C1 segment of cervical spinal cord (tissue), 14 donors: ENCODE results near the gene TECPR1.

Source experiments
- DNase-seq, 14 donors: peaks; one replicate each; lab custom pipeline; 2025; lab: John Stamatoyannopoulos, UW

TECPR1 gene

DNA sequence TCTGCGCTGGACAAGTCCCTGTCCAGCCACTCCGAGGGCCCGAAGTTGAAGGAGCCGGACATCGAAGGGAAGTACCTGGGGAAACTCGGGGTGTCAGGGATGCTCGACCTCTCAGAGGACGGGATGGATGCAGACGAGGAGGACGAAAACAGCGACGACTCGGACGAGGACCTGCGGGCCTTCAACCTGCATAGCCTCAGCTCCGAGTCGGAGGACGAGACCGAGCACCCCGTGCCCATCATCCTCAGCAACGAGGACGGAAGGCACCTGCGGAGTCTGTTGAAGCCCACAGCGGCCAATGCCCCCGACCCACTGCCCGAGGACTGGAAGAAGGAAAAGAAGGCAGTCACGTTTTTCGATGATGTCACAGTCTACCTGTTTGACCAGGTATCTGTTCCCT lies 57.8 kb downstream of the TECPR1 start:
- DNase-seq, result no peak

DNA sequence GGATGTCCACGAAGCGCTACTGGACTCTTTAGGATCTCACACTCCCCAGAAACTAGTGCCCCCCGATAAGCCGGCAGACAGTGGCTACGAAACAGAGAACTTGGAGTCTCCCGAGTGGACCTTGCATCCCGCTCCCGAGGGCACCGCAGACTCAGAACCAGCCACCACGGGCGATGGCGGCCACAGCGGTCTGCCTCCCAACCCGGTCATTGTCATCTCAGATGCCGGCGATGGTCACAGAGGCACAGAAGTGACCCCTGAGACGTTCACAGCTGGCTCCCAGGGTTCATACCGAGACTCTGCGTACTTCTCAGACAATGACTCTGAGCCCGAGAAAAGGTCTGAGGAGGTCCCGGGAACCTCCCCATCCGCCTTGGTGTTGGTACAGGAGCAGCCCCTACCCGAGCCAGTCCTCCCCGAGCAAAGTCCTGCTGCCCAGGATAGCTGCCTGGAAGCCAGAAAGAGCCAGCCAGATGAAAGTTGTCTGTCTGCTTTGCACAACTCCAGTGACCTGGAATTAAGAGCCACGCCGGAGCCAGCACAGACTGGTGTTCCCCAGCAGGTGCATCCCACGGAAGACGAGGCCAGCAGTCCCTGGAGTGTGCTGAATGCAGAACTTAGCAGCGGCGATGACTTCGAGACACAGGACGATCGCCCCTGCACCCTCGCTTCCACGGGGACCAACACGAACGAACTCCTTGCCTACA lies 58.4 kb downstream of the TECPR1 start:
- DNase-seq, result no peak

DNA sequence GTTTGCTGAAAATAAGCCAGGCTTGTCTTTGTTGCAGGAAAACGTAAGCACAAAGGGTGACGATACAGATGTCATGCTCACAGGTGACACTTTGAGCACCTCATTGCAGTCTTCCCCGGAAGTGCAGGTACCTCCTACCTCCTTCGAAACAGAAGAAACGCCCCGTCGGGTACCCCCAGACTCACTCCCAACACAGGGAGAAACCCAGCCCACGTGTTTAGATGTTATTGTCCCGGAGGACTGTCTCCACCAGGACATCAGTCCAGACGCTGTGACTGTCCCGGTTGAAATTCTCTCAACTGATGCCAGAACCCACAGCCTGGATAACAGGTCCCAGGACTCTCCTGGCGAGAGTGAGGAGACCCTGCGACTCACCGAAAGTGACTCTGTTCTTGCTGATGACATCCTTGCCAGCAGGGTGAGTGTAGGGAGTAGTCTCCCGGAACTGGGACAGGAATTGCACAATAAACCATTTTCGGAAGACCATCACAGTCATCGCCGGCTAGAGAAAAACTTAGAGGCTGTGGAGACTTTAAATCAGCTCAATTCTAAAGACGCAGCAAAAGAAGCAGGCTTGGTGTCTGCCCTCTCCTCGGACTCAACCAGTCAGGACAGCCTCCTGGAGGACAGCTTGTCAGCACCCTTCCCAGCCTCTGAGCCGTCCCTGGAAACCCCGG lies 59.1 kb downstream of the TECPR1 start:
- DNase-seq, result no peak

DNA sequence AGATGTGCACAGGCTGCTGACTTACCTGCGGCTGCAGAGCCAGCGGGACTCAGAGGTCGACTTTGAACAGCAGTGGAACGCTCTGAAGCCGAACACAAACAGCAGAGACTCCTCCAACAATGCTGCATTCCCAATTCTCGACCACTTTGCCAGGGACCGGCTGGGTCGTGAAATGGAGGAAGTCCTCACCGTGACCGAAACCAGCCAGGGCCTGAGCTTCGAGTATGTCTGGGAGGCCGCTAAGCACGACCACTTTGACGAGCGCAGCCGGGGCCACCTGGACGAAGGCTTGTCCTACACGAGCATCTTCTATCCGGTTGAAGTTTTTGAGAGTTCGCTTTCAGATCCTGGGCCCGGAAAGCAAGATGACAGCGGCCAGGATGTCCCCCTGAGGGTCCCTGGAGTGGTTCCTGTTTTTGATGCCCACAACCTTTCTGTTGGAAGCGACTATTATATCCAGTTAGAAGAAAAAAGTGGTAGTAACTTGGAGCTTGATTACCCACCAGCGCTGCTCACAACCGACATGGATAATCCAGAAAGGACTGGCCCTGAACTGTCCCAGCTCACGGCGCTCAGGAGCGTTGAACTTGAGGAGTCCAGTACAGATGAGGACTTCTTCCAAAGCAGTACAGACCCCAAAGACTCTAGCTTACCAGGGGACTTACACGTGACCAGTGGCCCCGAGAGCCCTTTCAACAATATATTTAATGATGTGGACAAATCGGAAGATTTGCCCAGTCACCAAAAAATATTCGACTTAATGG lies 60.2 kb downstream of the TECPR1 start:
- DNase-seq, result no peak

DNA sequence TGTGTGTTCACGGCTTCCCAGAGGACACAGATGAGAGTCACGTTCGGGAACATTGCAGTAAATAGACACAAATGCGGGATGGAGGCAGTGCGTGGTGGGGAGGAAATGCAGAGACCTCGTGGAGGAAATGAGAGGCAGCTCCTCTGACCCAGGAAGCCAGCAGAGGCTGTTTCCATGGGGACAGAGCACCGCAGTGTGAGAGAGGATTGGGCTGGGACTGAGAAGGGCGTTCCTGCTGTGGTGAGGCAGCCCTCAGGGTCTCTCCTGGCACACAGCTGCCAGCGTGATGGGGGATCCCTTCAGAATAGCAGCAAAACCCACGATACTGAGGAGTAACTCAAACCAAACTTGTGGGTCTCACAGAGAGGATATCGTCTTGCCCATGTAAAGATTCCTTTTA lies 62.5 kb downstream of the TECPR1 start:
- no peak for DNase-seq

DNA sequence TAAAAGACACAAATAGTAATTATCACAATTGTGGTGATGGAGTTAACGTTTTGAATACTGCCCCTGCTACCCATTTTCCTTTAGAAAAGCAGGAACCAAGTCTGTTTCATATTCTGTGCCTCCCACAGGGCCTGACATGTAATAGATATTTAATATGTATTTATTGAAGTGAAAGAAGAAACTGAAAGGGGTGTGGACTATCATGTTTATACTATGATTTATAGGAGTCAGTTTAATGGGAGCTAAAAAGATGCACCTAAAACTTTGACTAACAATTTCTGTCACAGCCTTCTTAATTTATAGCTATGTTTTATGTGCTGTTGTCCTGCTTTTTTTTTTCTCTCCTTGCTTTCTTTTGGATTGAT lies 64.9 kb downstream of the TECPR1 start:
- no peak for DNase-seq

DNA sequence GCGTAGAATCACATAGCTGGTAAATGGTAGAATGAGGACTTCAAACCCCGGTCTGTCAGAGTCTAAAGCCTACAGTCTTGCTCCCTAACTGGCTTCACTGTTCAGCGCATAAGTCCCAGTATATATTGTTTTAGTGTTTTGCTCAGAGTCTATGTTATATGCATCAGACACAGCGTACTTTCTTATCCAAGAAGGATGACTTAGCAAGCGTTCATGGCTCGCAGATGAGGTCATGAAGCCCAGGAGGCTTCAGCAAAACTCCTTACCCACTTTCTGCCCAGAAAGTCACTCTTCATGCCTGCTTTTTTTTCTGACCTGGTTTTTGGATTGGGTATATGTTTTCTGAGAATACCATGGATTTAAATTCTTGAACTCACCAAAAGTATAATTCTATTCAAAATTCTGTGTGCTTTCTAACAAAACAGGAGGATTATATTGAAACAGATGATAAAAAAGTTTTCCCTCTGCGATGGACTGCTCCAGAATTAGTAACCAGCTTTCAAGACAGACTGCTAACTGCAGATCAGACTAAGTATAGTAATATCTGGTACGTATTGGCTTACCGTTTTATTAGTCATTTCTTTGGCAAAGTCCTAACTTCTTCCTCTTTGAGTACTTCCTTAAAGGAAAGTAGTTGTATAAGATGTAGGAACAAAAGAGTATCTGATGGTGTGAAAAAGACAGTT lies 65.4 kb downstream of the TECPR1 start:
- DNase-seq, result no peak

DNA sequence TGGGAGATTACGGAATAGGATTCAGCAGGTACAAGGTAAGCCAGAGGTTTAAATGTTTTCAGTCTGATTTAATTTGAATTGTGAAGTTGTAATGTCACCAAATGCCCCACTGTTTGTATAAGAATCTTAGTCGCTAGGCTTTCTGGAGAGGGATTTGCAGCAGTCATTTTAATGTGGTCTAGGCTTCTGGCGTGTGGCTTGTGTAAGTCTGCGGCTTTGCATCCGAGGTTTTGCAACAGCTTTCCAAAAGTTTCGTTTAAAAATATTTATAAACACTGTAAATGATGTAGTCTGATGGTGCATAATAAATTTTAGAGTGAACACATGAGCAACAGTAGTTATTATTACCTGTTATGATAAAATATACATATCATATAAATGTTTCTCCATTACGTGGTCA lies 66.9 kb downstream of the TECPR1 start:
- no peak for DNase-seq

DNA sequence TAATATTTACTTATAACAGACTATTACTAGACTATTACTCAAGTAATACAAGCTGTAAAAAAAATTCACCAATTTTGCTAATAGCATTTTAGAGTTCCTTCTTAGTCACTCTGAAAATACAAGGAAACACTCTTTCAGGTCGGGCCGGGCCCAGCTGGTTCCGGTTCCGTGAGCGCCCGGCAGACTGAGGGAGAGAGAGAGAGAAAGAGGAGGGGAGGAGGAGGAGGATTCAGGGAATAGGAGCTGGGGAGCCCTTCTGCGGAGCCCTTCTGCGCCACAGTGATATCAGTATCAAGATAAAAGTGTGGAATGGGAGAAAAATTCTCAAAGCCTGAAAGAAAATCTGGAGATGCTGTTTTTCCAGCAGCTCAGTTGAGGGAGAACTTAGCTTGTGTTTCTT lies 71.3 kb downstream of the TECPR1 start:
- no peak for DNase-seq

DNA sequence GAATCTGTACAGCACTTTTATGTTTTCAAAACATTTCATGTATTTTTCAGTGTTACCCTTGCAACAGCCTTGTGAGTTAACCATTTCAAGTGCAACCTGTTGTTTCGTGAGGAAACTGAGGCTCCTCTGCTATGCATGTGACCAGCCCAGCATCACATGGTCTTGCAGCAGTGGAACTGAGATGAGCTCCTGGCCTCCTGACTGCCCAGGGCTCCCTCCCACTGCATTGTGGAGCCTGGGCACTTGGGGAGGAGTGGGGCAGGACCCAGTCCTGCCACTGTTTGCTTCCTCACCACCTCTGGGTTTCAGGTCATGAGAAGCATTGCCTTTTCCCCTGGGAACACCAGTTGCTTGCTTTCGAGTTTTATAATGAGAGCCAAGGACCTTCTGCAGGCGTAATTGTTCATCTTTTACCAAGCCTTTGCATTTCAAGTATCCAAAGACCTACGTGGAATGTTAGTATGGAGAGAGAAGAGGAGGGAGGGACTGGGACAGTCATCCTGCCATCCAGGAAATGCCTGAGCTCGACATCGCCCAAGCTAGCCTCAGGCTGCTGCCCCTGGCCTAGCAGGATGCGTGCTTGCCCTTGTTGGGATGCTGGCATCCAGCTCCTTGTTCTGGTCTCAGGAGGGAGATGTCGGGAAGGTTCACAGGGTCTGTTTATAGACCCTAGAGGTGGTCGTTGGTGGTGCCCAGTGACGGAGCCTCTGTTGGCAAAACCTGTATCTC lies 73.1 kb downstream of the TECPR1 start:
- DNase-seq, result no peak

DNA sequence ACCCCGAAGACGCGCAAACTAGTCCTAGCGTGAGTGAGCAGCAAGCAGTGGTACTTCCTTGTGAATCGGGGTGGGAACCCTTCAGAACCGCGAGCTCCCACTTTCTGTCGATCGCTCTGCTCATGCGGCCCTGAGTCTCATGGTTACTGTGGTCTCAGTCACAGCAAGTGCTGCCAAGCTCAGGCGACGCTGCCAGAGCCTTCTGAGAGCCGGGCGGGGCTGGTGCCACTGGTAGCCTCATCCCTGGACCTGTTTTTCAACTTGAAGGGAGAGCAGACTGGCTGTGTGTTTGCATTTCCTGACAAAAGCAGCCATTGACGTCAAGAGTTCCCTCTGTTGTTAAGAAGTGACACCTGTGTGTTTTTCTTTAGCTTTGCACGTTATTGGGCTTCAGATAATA lies 73.7 kb downstream of the TECPR1 start:
- DNase-seq, result peak in 12 of 14 donors; percentile 38 to 88 (median 66)

DNA sequence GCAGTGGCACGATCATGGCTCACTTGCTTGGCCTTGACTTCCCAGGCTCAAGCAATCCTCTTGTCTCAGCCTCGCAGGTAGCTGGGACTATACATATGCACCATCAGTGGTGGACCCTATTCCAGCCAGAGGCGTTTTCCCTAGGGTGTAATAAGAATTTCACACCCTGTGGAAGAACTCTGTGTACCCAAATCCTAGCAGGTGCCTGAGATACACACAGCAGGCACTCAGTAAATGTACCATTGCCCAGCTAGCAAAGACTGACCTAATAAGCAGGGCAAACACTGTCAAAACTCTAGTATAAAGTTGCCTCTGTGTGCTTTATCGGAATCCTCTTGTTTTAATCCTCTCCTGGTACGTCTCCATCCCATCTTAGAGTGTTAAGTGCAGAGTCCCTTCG lies 74.5 kb downstream of the TECPR1 start:
- DNase-seq, result peak in 1 of 14 donors; percentile 29

DNA sequence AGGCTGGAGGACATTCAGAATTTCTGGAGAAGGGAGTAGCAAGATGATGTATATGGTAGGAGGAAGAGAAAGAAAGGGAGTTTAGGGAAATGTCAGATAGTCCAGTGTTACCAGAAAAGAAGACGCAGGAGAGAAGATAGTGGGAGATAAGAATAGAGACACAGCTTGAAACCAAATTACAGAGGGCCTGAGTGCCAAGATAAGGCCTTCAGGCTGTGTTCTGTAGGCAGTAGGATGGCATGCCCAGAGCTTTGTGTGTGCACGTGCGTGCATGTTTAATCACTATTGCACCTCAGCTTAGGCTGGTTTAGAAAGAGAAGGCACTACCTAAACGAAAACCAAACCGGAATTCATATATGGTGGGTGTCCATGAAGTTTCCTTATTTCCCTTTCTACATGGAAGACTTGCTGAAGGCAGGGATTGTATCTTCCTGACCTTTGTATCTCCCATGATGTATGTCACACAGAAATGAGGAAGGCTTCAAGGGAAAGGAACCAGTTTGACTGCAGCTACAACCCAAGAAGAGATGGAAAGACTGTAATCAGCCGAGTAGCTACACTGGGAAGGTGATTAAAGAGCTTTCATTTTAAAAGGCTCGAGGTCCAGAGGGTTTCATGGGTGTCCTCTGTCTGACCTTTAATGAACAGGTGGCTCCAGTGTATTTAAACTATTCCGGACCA lies 76.6 kb downstream of the TECPR1 start:
- DNase-seq, result no peak

DNA sequence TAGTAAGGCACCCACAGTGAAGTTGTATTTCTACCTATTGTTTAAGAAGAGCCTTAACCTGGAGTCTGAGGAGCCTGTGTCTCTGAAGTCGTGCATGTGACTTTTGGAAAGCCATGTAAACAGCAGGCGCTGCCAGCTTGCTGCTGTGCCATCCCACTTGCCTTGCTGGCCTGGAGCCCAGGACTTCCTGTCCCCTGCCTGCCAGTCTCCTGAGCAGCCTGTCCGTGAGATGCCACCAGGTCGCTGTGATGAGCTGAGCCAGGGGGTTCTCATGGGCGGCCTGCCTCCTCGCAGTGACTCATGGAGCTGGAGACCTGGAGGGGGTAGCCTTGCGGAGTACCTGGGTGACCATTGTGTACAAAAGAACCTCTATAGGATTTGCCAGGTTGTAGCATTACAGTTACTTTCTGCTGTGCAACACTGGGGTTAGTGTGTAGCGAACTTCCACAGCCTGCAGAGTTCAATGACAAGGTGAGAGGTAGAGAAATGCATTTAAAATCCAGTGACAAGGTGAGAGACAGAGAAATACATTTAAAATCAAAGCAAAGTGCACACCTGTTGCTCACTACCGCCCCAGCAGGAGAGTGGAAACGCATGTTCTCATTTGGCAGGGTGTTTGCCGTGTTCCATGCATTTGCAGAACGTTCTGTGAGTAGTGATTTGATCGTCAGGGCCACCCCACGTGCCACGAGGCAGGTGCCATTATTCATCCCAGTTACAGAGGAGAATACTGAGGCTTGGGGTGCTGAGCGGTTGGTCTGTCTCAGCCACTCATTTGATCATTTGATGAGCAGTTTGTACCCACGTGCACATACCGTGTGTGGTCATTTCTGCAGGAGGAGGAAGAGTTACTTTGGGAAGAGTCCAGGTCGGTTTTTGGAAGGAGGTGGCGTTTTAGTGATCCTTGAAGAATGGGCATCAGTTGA lies 77.4 kb downstream of the TECPR1 start:
- DNase-seq, result peak in 10 of 14 donors; percentile 21 to 87 (median 49)

DNA sequence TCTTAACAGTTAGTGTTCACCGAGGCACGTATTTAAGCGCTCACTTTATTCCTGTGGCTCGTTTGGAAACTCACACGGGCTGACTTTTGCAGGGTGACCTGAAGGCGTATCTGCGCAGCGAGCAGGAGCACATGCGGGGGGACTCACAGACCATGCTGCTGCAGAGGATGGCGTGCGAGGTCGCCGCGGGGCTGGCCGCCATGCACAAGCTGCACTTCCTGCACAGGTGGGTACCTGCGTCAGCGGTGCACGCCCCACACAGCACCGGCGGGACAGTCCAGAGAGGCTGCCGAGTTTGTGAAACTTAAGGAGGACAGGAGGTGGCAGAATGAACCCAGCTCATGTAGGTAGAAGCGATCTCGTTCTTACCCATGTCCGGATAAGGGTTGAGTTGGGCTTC lies 80.6 kb downstream of the TECPR1 start:
- no peak for DNase-seq

DNA sequence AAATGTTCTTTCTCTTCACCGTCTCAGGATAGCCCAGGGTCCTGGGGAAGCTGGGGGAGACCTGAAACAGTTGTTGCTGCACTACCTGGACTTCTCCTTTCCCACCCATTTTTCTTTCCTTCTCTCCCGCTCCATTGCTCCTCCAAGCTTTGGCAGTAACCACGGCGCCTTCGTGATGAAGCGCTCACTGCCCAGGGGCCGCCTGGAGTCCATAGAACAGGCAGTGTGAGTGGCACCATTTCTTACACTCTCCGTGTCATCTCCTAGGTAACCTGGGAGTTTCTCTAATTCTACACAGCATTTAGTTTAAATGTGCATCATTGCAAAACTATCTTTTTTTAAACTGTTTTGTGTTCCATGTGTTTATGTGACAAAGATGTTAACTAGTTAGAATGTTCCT lies 81.1 kb downstream of the TECPR1 start:
- peak in 1 of 14 donors; percentile 18 for DNase-seq

DNA sequence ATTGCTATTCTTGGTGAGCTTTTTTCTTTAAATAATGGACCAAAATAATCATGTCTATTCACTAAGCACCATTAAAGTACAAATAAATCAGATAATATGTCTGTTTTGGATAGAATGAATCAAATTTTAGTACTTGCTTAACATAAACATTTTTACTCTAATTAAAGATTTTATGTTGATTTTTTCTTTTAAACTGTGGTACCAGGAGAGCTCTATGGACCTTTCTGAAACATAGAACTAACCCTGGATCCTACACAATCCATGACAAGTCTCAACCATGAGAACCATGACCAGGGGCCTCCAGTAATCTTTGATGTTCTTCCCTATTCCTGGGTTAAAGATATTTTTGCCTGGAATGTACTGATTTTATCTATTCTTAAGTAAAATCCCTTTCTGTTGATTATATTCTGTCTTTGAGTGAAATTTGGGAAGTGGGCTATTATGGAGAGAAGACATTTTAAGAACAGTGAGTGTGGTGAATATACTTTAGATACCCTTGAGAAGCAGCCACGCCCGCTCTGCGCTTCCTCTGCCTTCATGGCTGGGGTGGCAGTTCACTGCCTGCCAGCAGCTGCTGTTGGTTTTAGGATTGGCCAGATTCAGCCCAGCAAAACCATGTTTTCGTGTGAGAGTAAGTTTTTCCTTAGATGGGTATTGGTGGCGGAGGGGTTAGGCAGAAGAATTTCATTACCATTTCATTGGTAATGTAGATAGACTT lies 83.0 kb downstream of the TECPR1 start:
- no peak for DNase-seq

DNA sequence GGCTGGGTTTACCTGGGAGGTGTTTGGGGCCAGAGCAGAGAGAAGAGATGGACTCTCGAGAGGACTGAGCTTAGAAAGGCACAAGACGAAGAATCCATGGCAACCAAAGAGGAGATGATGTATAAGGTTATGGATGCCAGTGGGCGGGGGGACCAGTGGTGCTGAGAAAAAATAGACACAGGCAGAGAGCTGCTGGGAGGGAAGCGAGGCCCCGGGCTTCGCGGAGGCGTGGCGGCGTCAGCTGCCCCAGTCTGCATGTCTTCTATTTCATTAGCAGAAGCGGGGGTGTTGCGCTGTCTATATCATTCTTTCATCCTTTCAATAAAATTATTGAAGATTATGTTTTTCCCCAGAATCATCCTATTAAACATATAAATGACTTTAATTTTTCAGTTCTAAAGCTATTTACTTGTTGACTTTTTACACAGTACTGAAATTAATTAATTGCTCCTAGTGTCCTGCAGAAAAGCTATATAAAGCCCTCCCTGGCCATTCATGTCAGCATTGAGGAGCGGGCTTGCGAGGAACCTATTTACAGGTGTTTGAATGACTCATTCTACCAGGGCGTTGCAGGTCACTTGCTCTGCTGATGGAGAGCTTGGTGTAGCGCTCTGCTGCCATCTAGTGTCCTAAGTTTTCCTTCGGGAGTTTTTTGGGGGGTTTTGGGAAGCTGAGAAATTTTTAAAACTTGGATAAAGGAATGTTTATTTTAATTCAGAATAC lies 83.7 kb downstream of the TECPR1 start:
- peak in 7 of 14 donors; percentile 16 to 55 (median 27) for DNase-seq
